Melanocyte of skin (primary cell): ENCODE data around the gene SLC16A3. TPM values are rescaled to one million over a fixed set of nuclear protein-coding genes. Genes with fewer than 3 reads are reported as not detected.

ENCODE experiments used
- total RNA-seq, 2 donors: library from RNA; depleted of rRNA; stranded (reverse); fragments of >200 nt; gene quantifications; 2 replicates each; pipeline ENCODE4 v1.2.3, GENCODE V29; 2012

SLC16A3 gene
- total RNA-seq = 10 to 100 TPM; 15.1 to 45.6 TPM

DNA sequence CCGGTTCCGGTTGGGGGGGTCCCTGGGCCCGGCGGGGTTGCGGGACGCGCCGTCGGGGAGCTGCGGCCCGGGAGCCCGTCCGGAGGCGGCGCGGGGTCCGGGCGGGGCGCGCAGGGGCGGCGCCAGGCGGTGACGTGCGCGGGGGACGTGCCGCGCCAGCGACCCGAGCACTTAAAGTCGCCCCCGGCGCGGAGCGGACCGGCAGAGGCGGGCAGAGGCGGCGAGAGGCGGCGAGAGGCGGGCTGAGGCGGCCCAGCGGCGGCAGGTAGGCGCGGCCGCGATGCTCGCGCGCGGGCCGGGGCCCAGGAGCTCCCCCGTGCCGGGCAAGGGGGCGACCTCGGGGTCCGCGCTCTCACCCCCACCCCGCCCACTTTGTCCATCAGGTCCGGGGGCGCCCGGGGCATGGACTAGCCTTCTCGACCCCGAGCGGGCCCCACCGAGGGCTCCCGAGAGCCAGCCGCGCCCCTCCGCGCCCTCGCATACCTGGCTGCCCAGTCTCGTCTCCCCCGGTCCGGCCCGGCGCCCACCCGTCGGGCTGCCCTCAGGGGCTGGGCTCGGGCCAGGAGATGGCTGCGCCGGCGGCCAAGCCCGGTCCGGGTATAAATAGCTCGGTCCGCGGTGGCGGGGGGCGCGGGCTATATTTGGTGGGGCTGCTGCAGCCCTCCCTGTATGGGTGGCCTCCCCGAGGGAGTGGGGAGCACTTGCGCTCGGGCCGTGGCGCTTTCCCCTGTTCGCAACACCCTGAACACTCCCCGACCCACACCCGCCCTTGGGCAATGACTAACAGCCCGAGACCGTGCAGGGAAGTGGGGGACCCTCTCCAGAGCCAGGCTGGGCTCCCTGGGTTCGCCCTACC, at the start of gene SLC16A3:
TSS of gene SLC16A3 (plus strand) at position 201 of the 856 bp plus-strand sequence. CDS start 6,967 bp downstream, outside the sequence.

DNA sequence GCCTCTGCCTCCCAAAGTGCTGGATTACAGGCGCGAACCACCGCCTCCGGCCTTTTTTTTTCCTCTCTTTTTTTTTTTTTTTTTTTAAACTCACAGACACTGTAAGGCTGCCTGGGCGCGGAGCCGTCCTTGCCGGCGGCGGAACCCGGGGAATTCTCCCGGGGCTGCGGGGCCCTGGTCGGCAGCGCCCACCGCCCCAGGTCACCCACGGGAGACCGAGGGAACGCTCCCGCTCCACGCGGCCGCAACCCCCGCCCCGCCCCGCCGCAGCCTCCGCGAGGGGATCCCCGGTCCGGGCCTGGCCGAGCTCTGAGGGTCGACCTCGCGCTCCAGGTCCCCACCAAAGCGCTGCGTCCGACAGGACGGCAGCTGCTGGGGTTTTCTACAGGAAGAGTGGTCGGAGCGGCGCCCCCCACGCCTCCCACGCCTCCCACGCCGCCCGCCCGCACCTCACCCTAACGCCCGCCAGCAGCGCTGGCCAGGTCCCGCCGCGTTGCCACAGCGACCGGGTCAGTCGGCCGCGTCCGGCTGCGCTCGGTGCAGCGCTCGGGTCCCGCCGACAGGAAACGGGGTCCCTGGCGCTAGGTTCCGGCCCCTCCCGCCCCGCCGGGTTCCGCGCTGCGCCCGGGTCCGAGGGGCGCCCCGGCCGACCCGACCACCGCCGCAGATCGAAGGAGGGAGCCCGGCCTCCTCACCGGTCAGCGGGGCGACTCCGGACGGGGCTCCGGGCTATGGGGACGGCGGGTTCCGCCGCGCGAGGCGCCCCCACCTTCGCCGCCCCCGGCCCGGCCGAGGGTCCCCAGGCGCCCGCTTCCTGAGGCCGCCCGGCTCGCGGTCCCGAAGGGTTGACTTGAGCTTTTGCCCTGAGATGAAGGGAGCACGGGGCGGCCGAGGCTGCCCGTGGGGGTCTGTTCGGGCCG, 16.3 kb upstream of the SLC16A3 start, which contains the start of gene CCDC57:
TSS of gene CCDC57 (minus strand) at position 512 of the 920 bp plus-strand sequence. CDS start 10,898 bp downstream, outside the sequence.

DNA sequence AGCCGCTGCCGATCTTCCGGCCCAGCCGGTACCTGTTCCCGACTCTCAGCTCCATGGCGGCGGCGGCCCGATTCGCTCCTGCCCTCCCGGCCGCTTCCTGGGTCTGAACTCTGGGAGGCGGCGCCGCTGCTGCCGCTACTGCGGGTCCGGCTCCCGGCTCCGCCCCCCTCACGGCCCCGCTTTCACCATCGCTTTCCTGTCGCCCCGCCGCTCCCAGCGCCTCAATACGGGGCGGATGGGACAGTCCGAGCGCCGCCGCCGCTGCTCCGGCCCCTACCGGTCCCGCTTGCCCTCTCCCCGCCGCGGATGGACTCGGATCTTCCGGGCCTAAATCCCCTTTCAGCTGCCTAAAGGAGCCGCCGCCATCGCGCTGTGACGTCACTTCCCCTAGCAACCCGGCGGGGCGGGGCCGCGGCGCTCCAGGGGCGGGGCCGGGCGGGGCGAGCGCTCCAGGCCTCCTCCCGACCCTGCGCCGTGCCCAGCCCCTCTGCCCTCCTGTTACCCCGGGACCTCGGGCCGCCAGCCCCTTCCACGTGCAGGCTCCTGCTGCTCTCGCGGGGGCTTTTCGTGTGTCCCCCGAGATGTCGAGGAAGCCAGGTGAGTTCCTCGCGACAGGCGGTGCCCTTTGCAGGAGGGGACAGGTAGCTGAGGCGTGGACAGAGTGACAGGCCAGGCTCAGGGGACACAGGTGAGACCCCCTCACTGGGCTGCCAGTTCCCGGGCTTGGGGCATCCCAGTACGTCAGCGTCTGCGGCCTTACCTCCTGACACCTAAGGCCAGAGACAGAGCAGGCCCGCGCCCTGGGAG, 44.7 kb downstream of the SLC16A3 start, which contains the start of gene CSNK1D:
TSS of gene CSNK1D (minus strand) at position 374 of the 807 bp plus-strand sequence. CDS start at position 55, 319 bp downstream.

Other genes with a start within 250 kb of the SLC16A3 start
- gene CENPX, start 206.2 kb upstream of the SLC16A3 start, total RNA-seq = 10 to 100 TPM; 24.8 to 72.9 TPM
- gene LRRC45, start 205.7 kb upstream of the SLC16A3 start, total RNA-seq = 10 to 100 TPM; 14.8 to 30.0 TPM
- gene RAC3, start 197.4 kb upstream of the SLC16A3 start, total RNA-seq = 10 to 100 TPM; 10.3 to 13.7 TPM
- gene DCXR, start 191.3 kb upstream of the SLC16A3 start, total RNA-seq = 10 to 100 TPM; 50.9 to 62.6 TPM
- gene RFNG, start 177.2 kb upstream of the SLC16A3 start, total RNA-seq = 10 to 100 TPM; 20.3 to 26.3 TPM
- 100 to 1,000 TPM; 100 to 150 TPM for gene GPS1, start 177.1 kb upstream of the SLC16A3 start, total RNA-seq
- gene DUS1L, start 163.2 kb upstream of the SLC16A3 start, total RNA-seq = 10 to 100 TPM; 64.0 to 81.3 TPM
- 100 to 1,000 TPM; 134 to 239 TPM for gene FASN, start 130.8 kb upstream of the SLC16A3 start, total RNA-seq
- 10 to 100 TPM in 1 of 2 donors, 1 to 10 TPM in 1; 9.3 to 17.3 TPM for gene CCDC57, start 16.2 kb upstream of the SLC16A3 start, total RNA-seq
- 10 to 100 TPM; 51.6 to 64.9 TPM for gene CSNK1D, start 44.7 kb downstream of the SLC16A3 start, total RNA-seq
- gene CD7, start 88.6 kb downstream of the SLC16A3 start, total RNA-seq = under 1 TPM; under 0.01 TPM
- gene SECTM1, start 104.7 kb downstream of the SLC16A3 start, total RNA-seq = 10 to 100 TPM; 15.8 to 70.6 TPM
- gene TEX19, start 130.2 kb downstream of the SLC16A3 start, total RNA-seq = under 1 TPM in 1 of 2 donors, not detected in 1; 0.33 TPM
- gene UTS2R, start 142.7 kb downstream of the SLC16A3 start, total RNA-seq = not detected
- 10 to 100 TPM; 16.2 to 19.0 TPM for gene HEXD, start 189.3 kb downstream of the SLC16A3 start, total RNA-seq
- 10 to 100 TPM; 21.6 to 25.1 TPM for gene OGFOD3, start 189.5 kb downstream of the SLC16A3 start, total RNA-seq
- 10 to 100 TPM; 40.6 to 66.9 TPM for gene CYBC1, start 221.7 kb downstream of the SLC16A3 start, total RNA-seq
- 10 to 100 TPM; 25.3 to 35.4 TPM for gene NARF, start 229.7 kb downstream of the SLC16A3 start, total RNA-seq